ENCODE data around the gene RFESD. TPM values are rescaled to one million over a fixed set of nuclear protein-coding genes. Genes with fewer than 3 reads are reported as not detected.

RFESD gene
- total and polyA plus RNA-seq, 2 of the 13 experiments (the other 11 are each of a cell fraction or from before 2014, with no cell fraction given) = 1.1 to 2.2 TPM

- TF ChIP-seq DNMT3B (CRISPR knock-in tag; conservative IDR thresholded peaks at IDR 0.05) (no peak), RAD21 (CRISPR knock-in tag; IDR thresholded peaks at IDR 0.05) (no peak), SAP130 (CRISPR knock-in tag; IDR thresholded peaks at IDR 0.05; ENCODE audit: low read depth) (no peak), MIER3 (CRISPR knock-in tag; IDR thresholded peaks at IDR 0.05; ENCODE audit: borderline replicate concordance) (no peak), ZNF737 (CRISPR knock-in tag; IDR thresholded peaks at IDR 0.05; ENCODE audit: borderline replicate concordance) (no peak), HNF4G (IDR thresholded peaks at IDR 0.05; ENCODE audit: borderline replicate concordance, low read depth, low read length) (no peak), HNF4G (CRISPR knock-in tag; IDR thresholded peaks at IDR 0.05; ENCODE audit: borderline replicate concordance, low read depth) (no peak), THAP9 (CRISPR knock-in tag; IDR thresholded peaks at IDR 0.05; ENCODE audit: borderline replicate concordance) (no peak), PRPF4 (IDR thresholded peaks at IDR 0.05; ENCODE audit: low read depth, low read length, poor library complexity, severe bottlenecking) (no peak), ATF7-NPFF (CRISPR knock-in tag; IDR thresholded peaks at IDR 0.05; ENCODE audit: low read depth) (no peak), ZNF83 (CRISPR knock-in tag; IDR thresholded peaks at IDR 0.05; ENCODE audit: borderline replicate concordance) (no peak), CEBPG (CRISPR knock-in tag; IDR thresholded peaks at IDR 0.05) (no peak), TERF1 (CRISPR knock-in tag; IDR thresholded peaks at IDR 0.05) (no peak), ZNF704 (CRISPR knock-in tag; IDR thresholded peaks at IDR 0.05; ENCODE audit: borderline replicate concordance) (no peak)
- POLR2A ChIA-PET = no interaction called here
- H3K79me2 ChIP-seq (ENCODE audit: insufficient read depth, low read length) = no peaks in the 10 kb centered on the region
- H3K27ac ChIP-seq (ENCODE audit: extremely low read length, insufficient read depth, low read length) = no peak within 1 kb of the TSS
- in situ Hi-C loops (cut with HindIII; ENCODE audit: extremely low pct_ligation_motif_present, low pct_unique_long_range_greater_than_20kb) (no loop called here), intact Hi-C loops (cut with micrococcal nuclease; ENCODE audit: unreplicated experiment) (no loop called here)
- FAIRE-seq (no peak), ATAC-seq (no peak), DNase-seq (ENCODE audit: low spot score) (no peak)
- no peaks in the 10 kb centered on the region for H3K4me1 ChIP-seq (ENCODE audit: insufficient read depth, low read length)
- no peaks in the 10 kb centered on the region for H3K36me3 ChIP-seq (replicated peaks in 1 of 2; ENCODE audit: control insufficient read depth in 1 of 2, insufficient read depth in 2 of 2, low read length in 2 of 2)
- no TSS peak for BruUV-seq (replicated peaks)
- H3K4me2 ChIP-seq (ENCODE audit: low read depth, low read length) = no peak within 1 kb of the TSS
- H3K9me3 ChIP-seq (ENCODE audit: low read length) = no peaks in the 10 kb centered on the region
- no peak within 1 kb of the TSS for H3K4me3 ChIP-seq (replicated peaks in 1 of 3; ENCODE audit: insufficient read depth in 1 of 3, low read depth in 2 of 3, low read length in 3 of 3)
- H4K20me1 ChIP-seq (ENCODE audit: insufficient read depth, low read length) = no peaks in the 10 kb centered on the region
- 24% methylated on average over 1 of the region's 1 CpG for WGBS (ENCODE audit: low lambda C conversion rate)
- no peak within 1 kb of the TSS for H3K9ac ChIP-seq (ENCODE audit: insufficient read depth, low read depth, low read length)
- CTCF ChIA-PET (ENCODE audit: low intra/inter-chr PET ratio, low total read pairs) = no interaction called here
- no peak within 1 kb of the TSS for H2AFZ ChIP-seq (ENCODE audit: low read length)
- H3K27me3 ChIP-seq (ENCODE audit: control insufficient read depth in 1 of 2, insufficient read depth in 2 of 2, low read length in 2 of 2) = peaks cover 0 to 20% of the 10 kb centered on the region in 2 experiments; a peak in 2 of 5 replicates
Observed at GRCh38 chr5:95682891-95683290, 36.3 kb downstream of the RFESD start, which contains the start of gene SPATA9. Gene SPATA9, minus strand, starts transcription at chr5:95682991. Its CDS starts 137 bp downstream, at chr5:95682854.
